HG02943 (cell line): ENCODE results near the gene SELENOV.

ENCODE experiments used
- ATAC-seq: cut with Tn5 transposase; IDR thresholded peaks from one replicate; pipeline ENCODE4 v1.9.1; 2021; ENCODE audit warnings: mild to moderate bottlenecking, low read depth, moderate library complexity; ENCODE audit not compliant: unreplicated experiment

The SELENOV gene

GRCh38 chr19:39554701-39555311 is 39.9 kb downstream of the SELENOV start:
- ATAC-seq, result no peak

- ATAC-seq, result no peak
These were observed 40.9 kb downstream of the SELENOV start for GRCh38 chr19:39555883-39556282.

GRCh38 chr19:39557811-39558623 is 43.1 kb downstream of the SELENOV start:
- no peak for ATAC-seq

- no peak for ATAC-seq
These were observed 43.7 kb downstream of the SELENOV start for GRCh38 chr19:39558624-39559117.

GRCh38 chr19:39563408-39563807 is 48.5 kb downstream of the SELENOV start:
- no peak for ATAC-seq

- no peak for ATAC-seq
These were observed 51.1 kb downstream of the SELENOV start for GRCh38 chr19:39566064-39566463.

- ATAC-seq, result no peak
These were observed 53.7 kb downstream of the SELENOV start for GRCh38 chr19:39568604-39569003.
